Activated T-helper 2 cell treated with anti-CD3 and anti-CD28 coated beads, Interferon-gamma antibody, Interleukin-2, Interleukin-4, amounts not matched to agents 10 μg/mL and 5 μg/mL and 100 μg/mL, durations not matched to agents 14 hours and 24 hours and 36 hours (primary cell): ENCODE data around the gene OSBPL1A. TPM values are rescaled to one million over a fixed set of nuclear protein-coding genes. Genes with fewer than 3 reads are reported as not detected.

Experiments used
- DNase-seq: peaks from one replicate; pipeline ENCODE4 v3.0.0; 2021; ENCODE audit warnings: low spot score
- H3K27ac Mint-ChIP-seq: one replicate; pipeline ENCODE4 v1.8.0; 2021; ENCODE audit warnings: mixed read lengths
- H3K27me3 Mint-ChIP-seq: one replicate; pipeline ENCODE4 v1.8.0; 2021; ENCODE audit warnings: low read depth, mixed read lengths
- H3K36me3 Mint-ChIP-seq: one replicate; pipeline ENCODE4 v1.8.0; 2021; ENCODE audit warnings: low read depth, mixed read lengths
- H3K4me1 Mint-ChIP-seq: one replicate; pipeline ENCODE4 v1.8.0; 2021; ENCODE audit warnings: low read depth, mixed read lengths
- H3K4me3 Mint-ChIP-seq: one replicate; pipeline ENCODE4 v1.8.0; 2021; ENCODE audit warnings: low read depth, mild to moderate bottlenecking, moderate library complexity, mixed read lengths
- H3K9me3 Mint-ChIP-seq: one replicate; pipeline ENCODE4 v1.8.0; 2021; ENCODE audit warnings: mixed read lengths
- intact Hi-C: fragments of 100-400 bp; cut with micrococcal nuclease; formaldehyde crosslinking; loops from one replicate; pipeline ENCODE4 v1.15.1; 2023
- total RNA-seq: library from RNA; stranded (reverse); gene quantifications from 2 replicates; pipeline ENCODE4 v1.2.3, GENCODE V29; 2022

Gene OSBPL1A
- total RNA-seq, 1 donor from 2014 or later: 0.98 TPM

DNA sequence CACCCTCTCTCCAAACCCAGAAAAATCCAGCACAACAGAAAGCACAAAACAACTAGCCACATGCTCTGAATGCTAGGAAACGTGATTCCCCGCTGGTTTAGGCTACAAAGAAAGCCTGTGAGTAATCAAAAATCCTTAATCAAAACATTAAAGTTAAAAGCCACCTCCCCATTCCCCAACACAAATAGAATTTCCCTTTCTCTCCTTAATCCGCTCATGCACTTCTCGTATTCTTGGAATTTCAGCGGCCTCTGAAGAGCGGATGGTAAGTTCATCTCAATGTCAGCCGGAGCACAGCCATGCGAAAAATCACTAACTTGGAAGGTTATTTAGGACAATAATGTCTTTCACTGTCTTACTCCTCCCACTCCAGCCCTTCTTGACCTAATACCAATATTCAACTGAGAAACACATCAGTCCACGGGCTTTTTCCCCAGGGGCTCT, 126.7 kb downstream of the OSBPL1A start:
- Mint-ChIP-seq H3K9me3 (no peaks in the 10 kb centered on the region), H3K27me3 (peaks cover 66% of the 10 kb centered on the region), H3K4me1 (no peaks in the 10 kb centered on the region), H3K4me3 (no peak overlapping the region), H3K36me3 (no peaks in the 10 kb centered on the region), H3K27ac (no peak overlapping the region)
- DNase-seq: no peak
- intact Hi-C loops: no loop called here

DNA sequence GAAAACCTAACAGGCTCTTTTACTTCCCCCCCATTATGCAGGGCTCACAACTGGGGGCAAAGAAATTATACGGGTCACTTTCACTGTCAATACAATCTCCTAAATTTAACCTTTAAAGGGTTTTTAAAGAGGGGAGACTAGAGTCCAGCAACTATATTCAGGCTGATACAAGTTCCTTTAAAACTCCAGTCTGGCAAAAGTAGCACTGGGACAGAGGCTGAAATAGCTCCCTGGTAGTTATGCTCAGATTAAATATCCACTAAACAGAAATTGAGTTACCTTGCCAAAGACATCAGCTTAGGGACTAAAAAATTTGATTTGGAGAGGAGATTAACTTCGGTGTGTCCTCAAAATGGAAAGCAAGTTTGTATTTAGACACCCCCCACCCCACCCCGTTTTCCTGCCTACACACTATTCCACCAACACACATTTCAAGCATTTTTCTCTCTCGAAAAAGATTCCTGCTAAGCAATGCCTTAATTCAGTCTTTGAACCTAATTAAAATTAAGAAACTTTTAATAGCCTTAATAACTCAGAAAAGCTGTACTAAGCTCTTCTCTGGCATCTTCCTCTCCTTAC, 127.2 kb downstream of the OSBPL1A start:
- H3K36me3 Mint-ChIP-seq: no peaks in the 10 kb centered on the region
- peaks cover 70% of the 10 kb centered on the region for H3K27me3 Mint-ChIP-seq
- DNase-seq: no peak
- intact Hi-C loops: no loop called here
- no peaks in the 10 kb centered on the region for H3K4me1 Mint-ChIP-seq
- no peak overlapping the region for H3K4me3 Mint-ChIP-seq
- no peak overlapping the region for H3K27ac Mint-ChIP-seq
- no peaks in the 10 kb centered on the region for H3K9me3 Mint-ChIP-seq

DNA sequence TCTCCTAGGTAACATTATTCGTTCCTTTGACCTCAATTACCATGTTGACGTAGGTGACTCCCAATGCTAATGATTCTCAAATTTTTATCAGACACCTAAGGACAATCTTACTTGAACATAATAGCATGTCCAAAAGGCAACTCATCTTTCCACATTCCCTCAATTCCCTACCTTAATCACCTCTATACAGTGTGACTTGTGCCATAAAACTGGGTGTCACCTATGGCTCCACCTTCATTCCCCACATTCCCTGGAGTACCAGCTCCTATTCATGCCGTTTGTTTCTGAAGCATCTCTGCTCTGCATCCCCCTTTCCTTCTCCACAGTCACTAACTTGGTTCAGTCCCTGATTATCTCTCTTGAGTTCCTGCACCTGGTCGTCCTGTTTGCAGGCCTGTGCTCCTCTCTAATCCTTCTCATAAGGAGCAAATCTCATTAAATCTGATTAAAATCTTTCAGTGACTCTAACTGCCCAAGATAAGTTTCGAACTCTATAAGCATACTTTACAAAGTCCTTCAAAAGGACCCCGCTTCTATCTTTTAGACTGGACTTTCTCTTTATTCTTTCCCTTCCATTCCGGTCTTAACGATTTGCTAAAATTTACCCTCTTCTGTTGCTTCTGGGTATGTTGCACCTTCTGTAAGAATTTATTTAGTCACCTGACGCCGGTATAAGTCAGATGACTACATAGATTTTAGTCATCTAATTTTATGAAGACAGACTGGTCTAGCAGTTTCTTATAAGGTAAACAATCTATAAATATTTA, 128.7 kb downstream of the OSBPL1A start:
- H3K9me3 Mint-ChIP-seq: no peaks in the 10 kb centered on the region
- H3K27me3 Mint-ChIP-seq: peaks cover 60% of the 10 kb centered on the region
- H3K4me1 Mint-ChIP-seq: no peaks in the 10 kb centered on the region
- no peak for DNase-seq
- no peak overlapping the region for H3K4me3 Mint-ChIP-seq
- intact Hi-C loops: no loop called here
- H3K27ac Mint-ChIP-seq: no peak overlapping the region
- no peaks in the 10 kb centered on the region for H3K36me3 Mint-ChIP-seq

DNA sequence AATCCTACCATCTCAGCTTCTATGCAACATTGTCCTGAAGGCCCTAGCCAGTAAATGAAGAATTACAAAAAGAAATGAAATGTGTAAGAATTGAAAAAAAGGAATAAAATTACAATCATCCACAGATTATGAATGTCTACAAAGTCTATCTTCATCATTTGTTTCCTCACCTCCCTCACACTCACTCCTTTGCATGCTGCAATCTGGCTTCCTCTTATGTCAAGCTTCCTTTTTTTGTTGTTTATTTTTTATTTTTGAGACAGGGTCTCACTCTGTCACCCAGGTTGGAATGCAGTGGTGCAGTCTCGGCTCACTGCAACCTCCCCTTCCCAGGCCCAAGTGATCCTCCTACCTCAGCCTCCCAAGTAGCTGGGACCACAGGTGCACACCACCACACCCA, 129.7 kb downstream of the OSBPL1A start:
- Mint-ChIP-seq H3K9me3 (no peaks in the 10 kb centered on the region), H3K36me3 (no peaks in the 10 kb centered on the region), H3K27me3 (peaks cover 53% of the 10 kb centered on the region), H3K27ac (no peak overlapping the region), H3K4me1 (no peaks in the 10 kb centered on the region), H3K4me3 (no peak overlapping the region)
- intact Hi-C loops: no loop called here
- DNase-seq: no peak

DNA sequence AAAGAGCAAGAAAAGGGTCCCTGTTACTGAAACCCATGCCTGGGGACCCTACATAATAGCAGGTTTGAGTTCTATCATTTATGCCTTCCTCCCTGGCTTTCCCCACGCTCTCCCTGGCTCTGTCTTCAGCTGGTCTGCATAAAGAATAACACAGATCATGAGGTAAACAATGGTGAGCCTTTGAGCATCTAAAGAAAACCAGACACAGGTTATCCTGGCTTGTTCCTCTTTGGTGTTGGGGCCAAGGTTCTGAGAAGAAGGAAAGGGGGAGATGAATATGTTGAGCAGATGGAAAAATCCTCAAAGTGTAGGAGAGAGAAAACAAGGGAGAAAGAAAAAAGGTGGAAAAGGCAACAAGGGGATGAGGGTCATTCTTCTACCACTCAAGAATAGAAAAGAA, 131.5 kb downstream of the OSBPL1A start:
- H3K27ac Mint-ChIP-seq: no peak overlapping the region
- peaks cover 51% of the 10 kb centered on the region for H3K27me3 Mint-ChIP-seq
- no peak overlapping the region for H3K4me3 Mint-ChIP-seq
- intact Hi-C loops: no loop called here
- no peaks in the 10 kb centered on the region for H3K9me3 Mint-ChIP-seq
- no peaks in the 10 kb centered on the region for H3K36me3 Mint-ChIP-seq
- no peak for DNase-seq
- H3K4me1 Mint-ChIP-seq: no peaks in the 10 kb centered on the region

DNA sequence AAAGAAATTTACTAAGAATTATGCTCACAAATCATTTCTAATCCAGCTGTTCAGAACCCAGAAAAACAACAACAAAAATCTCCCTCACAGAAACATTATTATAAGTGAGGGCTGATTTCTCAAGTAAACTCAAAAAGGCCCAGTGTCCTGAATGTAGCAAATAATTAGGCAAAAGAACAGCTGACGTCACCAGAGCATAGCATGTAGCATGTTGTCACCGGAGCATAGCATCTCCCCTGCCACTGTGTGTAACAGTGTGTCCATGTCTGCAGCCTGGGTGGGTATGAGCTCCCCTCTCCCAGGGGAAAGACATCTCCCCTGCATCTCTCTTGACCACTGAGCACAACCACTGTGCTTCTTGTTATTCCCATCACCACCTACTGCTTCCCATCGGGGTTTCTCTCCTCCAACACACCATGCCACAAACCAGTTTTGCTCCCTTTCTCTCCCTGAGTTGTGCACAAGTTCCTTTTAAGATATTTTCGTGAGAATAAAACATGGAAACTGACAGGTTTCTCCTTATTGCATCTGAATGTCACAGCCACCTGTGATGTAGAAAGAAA, 132.0 kb downstream of the OSBPL1A start:
- intact Hi-C loops: no loop called here

DNA sequence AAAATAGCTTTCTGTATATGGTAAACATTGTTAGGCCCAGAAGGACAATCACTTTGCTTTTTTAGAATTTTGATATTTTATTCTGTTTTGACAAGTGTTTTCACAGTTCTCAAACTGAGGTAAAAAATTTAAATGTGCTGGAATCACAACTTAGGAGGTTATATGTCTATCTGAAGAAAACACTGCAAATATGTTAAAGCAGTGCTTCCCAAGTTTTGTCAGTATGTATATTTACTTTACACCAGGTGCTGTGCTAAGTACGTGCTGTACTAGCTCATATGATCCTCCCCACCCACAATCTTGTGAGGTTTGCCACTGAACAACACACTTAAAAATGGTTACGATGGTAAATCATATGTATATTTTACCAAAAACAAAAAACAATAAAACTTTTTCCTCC, 134.6 kb downstream of the OSBPL1A start:
- Mint-ChIP-seq H3K27me3 (peaks cover 33% of the 10 kb centered on the region), H3K36me3 (no peaks in the 10 kb centered on the region), H3K9me3 (no peaks in the 10 kb centered on the region), H3K4me1 (no peaks in the 10 kb centered on the region), H3K27ac (no peak overlapping the region), H3K4me3 (no peak overlapping the region)
- intact Hi-C loops: no loop called here
- no peak for DNase-seq

More for the DNA sequence above, 132.0 kb downstream of the OSBPL1A start:
- DNase-seq: no peak
- Mint-ChIP-seq H3K36me3 (no peaks in the 10 kb centered on the region), H3K27me3 (peaks cover 47% of the 10 kb centered on the region), H3K9me3 (no peaks in the 10 kb centered on the region), H3K4me3 (no peak overlapping the region), H3K4me1 (no peaks in the 10 kb centered on the region), H3K27ac (no peak overlapping the region)

DNA sequence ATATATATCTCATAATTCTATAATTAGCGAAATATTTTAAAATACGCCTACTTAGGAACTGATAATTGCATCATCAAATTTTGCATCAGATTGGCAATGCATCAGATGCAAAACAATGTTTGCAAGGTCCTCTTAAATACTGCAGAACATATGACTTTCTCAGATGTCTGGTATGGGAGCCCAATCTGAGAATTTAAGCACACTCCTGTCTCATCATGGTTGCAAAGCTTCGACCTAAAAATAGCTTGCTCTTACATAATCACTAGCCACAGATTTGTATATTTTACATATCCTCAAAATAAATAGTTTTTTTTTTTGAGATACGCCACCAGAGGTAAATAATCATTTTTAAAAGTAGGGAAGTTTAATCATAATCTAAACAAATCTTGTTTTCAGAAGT, 135.5 kb downstream of the OSBPL1A start:
- DNase-seq: no peak
- Mint-ChIP-seq H3K4me1 (no peaks in the 10 kb centered on the region), H3K27ac (no peak overlapping the region), H3K36me3 (no peaks in the 10 kb centered on the region), H3K27me3 (peaks cover 34% of the 10 kb centered on the region), H3K4me3 (no peak overlapping the region), H3K9me3 (no peaks in the 10 kb centered on the region)
- intact Hi-C loops: no loop called here

DNA sequence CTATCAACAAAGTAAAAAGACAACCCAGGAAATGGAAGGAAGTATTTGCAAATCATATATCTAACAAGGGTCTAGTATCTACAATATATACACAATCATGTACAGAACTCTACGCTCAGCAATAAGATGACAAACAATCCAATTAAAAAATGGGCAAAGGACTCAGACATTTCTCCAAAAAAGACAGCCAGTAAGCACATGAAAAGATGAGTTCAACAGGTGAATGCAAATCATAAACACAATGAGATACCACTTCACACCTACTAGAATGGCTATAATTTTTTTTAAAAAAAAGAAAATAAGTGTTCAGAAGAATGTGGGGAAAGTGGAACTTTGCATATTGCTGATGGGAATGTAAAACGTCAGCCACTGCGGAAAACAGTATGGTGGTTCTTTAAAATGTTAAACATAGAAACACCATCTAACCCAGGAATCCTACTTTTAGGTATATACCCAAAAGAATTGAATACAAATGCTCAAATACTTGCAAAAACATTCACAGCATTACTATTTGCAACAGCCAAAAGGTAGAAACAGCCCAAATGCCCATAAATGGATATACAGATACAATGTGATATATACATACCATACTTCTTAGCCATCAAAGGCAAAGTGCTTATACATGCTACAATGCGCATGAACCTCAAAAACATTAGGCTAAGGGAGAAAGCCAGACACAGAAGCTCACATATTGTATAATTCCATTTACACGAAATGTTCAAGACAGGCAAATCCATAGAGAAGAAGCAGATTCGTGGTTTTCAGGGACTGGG, 137.6 kb downstream of the OSBPL1A start:
- no peak for DNase-seq
- Mint-ChIP-seq H3K27me3 (peaks cover 35% of the 10 kb centered on the region), H3K4me1 (no peaks in the 10 kb centered on the region), H3K27ac (no peak overlapping the region), H3K4me3 (no peak overlapping the region), H3K9me3 (no peaks in the 10 kb centered on the region), H3K36me3 (no peaks in the 10 kb centered on the region)
- intact Hi-C loops: no loop called here

DNA sequence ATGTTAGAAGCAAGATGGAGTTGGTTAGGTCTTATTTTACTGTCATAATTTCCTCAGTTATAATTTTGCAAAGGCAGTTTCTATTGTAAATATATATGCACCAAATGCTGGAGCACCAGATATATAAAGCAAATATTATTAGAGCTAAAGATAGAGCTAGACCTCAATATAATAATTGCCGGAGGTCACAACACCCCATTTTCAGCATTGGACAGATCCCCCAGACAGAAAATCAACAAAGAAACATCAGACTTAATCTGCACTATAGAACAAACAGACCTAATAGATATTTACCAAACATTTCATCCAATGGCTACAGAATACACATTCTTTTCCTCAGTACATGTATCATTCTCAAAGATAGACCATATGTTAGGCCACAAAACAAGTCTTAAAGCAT, 143.6 kb downstream of the OSBPL1A start:
- DNase-seq: no peak
- Mint-ChIP-seq H3K27me3 (peaks cover 34% of the 10 kb centered on the region), H3K4me3 (no peak overlapping the region), H3K4me1 (no peaks in the 10 kb centered on the region), H3K9me3 (no peaks in the 10 kb centered on the region), H3K36me3 (no peaks in the 10 kb centered on the region), H3K27ac (no peak overlapping the region)
- intact Hi-C loops: no loop called here

DNA sequence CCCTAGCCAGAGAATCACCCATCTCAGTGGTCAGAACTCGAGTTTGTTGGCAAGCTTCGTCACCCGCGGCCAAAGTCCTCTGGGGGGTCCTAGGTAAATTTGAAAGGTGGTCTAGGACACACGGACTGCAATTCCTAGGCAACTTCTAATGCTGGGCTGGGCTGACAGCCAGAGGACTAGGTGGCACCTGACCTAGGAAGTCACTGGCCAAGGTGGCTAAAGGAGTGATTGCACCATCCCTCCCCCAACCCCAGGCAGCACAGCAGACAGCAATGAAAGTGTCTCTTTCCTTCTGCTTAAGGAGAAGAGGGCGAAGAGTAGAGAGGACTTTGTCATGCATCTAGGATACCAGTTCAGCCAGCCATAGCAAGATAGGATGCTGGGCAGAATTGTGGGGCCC, 147.9 kb downstream of the OSBPL1A start:
- peaks cover 11% of the 10 kb centered on the region for H3K4me1 Mint-ChIP-seq
- no peak for DNase-seq
- no peak overlapping the region for H3K4me3 Mint-ChIP-seq
- H3K36me3 Mint-ChIP-seq: no peaks in the 10 kb centered on the region
- peaks cover 27% of the 10 kb centered on the region for H3K27me3 Mint-ChIP-seq
- intact Hi-C loops: no loop called here
- no peaks in the 10 kb centered on the region for H3K9me3 Mint-ChIP-seq
- no peak overlapping the region for H3K27ac Mint-ChIP-seq

DNA sequence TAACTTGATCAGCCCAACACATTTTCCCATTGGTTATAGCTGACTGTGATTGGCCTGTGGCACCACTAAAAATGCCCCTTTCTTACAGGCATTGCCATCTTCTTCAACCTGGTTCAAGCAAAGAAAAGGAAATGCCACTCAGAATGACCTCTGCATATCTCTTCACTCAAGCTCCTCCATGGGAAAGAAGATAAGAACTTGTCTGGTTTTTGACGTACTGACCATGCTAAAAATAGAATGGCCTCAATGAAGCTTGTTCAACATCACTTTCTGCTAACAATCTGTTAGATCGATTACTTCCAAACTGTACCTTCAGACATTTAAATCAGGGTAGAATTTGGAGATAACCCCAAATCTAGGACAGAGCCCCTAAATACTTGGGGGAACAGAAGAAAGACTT, 149.3 kb downstream of the OSBPL1A start:
- intact Hi-C loops: no loop called here
- Mint-ChIP-seq H3K4me1 (peaks cover 11% of the 10 kb centered on the region), H3K27me3 (peaks cover 29% of the 10 kb centered on the region), H3K27ac (no peak overlapping the region), H3K36me3 (no peaks in the 10 kb centered on the region), H3K4me3 (no peak overlapping the region), H3K9me3 (no peaks in the 10 kb centered on the region)
- DNase-seq: no peak

DNA sequence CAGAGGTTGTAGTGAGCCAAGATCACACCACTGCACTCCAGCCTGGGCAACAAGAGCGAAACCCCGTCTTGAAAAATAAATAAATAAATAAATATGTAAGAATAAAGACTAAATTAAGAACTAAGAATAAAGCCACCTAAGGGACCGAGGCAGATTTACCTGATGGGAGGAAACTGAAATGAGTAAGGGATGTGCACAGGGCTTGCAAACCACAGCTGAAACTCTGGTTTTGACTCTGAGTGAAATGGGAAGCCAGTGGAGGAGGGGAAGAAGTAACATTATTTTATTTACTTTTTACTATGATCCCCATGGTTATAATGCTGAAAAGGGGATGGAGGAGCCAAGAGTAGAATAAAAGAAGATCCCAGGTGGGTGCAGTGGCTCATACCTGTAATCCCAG, 151.5 kb downstream of the OSBPL1A start:
- H3K36me3 Mint-ChIP-seq: no peaks in the 10 kb centered on the region
- peaks cover 16% of the 10 kb centered on the region for H3K4me1 Mint-ChIP-seq
- no peaks in the 10 kb centered on the region for H3K9me3 Mint-ChIP-seq
- DNase-seq: no peak
- H3K27me3 Mint-ChIP-seq: peaks cover 39% of the 10 kb centered on the region
- no peak overlapping the region for H3K27ac Mint-ChIP-seq
- no peak overlapping the region for H3K4me3 Mint-ChIP-seq
- intact Hi-C loops: no loop called here
